K562 (cell line): ENCODE data around the gene EDNRB. TPM values are rescaled to one million over a fixed set of nuclear protein-coding genes. Genes with fewer than 3 reads are reported as not detected.

Source experiments
- ATAC-seq: fragments of 200-7000 bp; cut with Tn5 transposase; 3 replicates; pipeline ENCODE4 v1.9.1; 2020; ENCODE audit warnings: moderate library complexity
- BruUV-seq: library from RNA; stranded (reverse); fragments of 400-500 nt; replicated peaks from 2 replicates; lab custom pipeline; 2021; lab: Mats Ljungman, UMichigan
- CTCF ChIA-PET: fragments of 300-600 bp; formaldehyde crosslinking; extraction: SDS; loops from one replicate; lab custom pipeline; 2021; ENCODE audit warnings: low intra/inter-chr PET ratio; lab: Yijun Ruan, JAX
- POLR2A ChIA-PET: fragments of 300-600, 350-650 bp; sonication (Branson Sonifier 250); formaldehyde crosslinking; extraction: SDS; loops from one replicate; lab custom pipeline; 2021; ENCODE audit warnings: antibody characterized with exemption, inconsistent platforms; lab: Yijun Ruan, JAX
- DNase-seq, 4 experiments: peaks; one replicate each; pipeline versions ENCODE4 v3.0.0 to v3.0.0-alpha.2; 2011 to 2018; ENCODE audit warnings: low spot score in 3 of 4, mixed read lengths in 3 of 4; ENCODE audit errors: extremely low read depth in 1 of 4
- FAIRE-seq: peaks from 2 replicates; lab custom pipeline; 2011; peaks lifted over from hg19 to GRCh38; lab: Jason Lieb, UNC
- H2AFZ ChIP-seq: 2 replicates; pipeline ENCODE4 v1.6.0; 2011; ENCODE audit warnings: low read depth, low read length, control low read depth, inconsistent platforms
- H3K27ac ChIP-seq: fragments of 200-600 bp; 3 replicates; pipeline ENCODE4 v1.8.0; 2011; ENCODE audit warnings: low read depth, mild to moderate bottlenecking, control low read depth, inconsistent platforms, low read length, moderate library complexity, mixed read lengths; ENCODE audit errors: extremely low read depth
- H3K27me3 ChIP-seq, 2 experiments: fragments of 300-600 bp in 1 of 2; 2 replicates in 1 of 2; 3 replicates in 1 of 2; pipeline versions ENCODE4 v1.6.0 to v1.8.0; 2011; ENCODE audit warnings: inconsistent platforms in 2 of 2, low read length in 2 of 2, mild to moderate bottlenecking in 1 of 2, mixed read lengths in 1 of 2, moderate library complexity in 1 of 2; ENCODE audit not compliant: control insufficient read depth in 2 of 2, insufficient read depth in 2 of 2
- H3K36me3 ChIP-seq: fragments of 300-600 bp; 3 replicates; pipeline ENCODE4 v1.8.0; 2011; ENCODE audit warnings: mild to moderate bottlenecking, low read length, inconsistent platforms; ENCODE audit not compliant: control insufficient read depth, insufficient read depth
- H3K4me1 ChIP-seq, 2 experiments: fragments of 200-600 bp in 1 of 2; replicated peaks in 1 of 2; 2 replicates in 1 of 2; 3 replicates in 1 of 2; pipeline versions ENCODE4 v1.5.1 to v1.8.0; 2011; ENCODE audit warnings: inconsistent platforms in 2 of 2, low read length in 2 of 2, mild to moderate bottlenecking in 1 of 2, mixed read lengths in 1 of 2, moderate library complexity in 1 of 2; ENCODE audit not compliant: control insufficient read depth in 2 of 2, insufficient read depth in 2 of 2
- H3K4me2 ChIP-seq: 2 replicates; pipeline ENCODE4 v1.6.1; 2011; ENCODE audit warnings: low read length, control low read depth, inconsistent platforms, mixed read lengths; ENCODE audit not compliant: insufficient read depth
- H3K4me3 ChIP-seq: fragments of 200-600 bp; sonication (generic), shearing (Covaris generic); 2 replicates; pipeline ENCODE4 v1.5.1; 2016; ENCODE audit warnings: control low read depth, inconsistent platforms
- H3K79me2 ChIP-seq: fragments of 200-600 bp; 3 replicates; pipeline ENCODE4 v1.8.0; 2011; ENCODE audit warnings: low read length, inconsistent platforms; ENCODE audit not compliant: control insufficient read depth, insufficient read depth
- H3K9ac ChIP-seq, 2 experiments: 2 replicates each; pipeline versions ENCODE4 v1.6.0 to v1.6.1; 2011; ENCODE audit warnings: low read depth in 2 of 2, low read length in 2 of 2, control low read depth in 1 of 2, inconsistent platforms in 1 of 2, mild to moderate bottlenecking in 1 of 2, mixed read lengths in 1 of 2; ENCODE audit not compliant: insufficient read depth in 1 of 2
- H3K9me1 ChIP-seq: one replicate; pipeline ENCODE4 v1.6.0; 2011; ENCODE audit warnings: inconsistent platforms, mild to moderate bottlenecking, low read length, moderate library complexity; ENCODE audit not compliant: control insufficient read depth, insufficient read depth
- H3K9me3 ChIP-seq: replicated peaks from 2 replicates; pipeline ENCODE4 v1.5.1; 2011; ENCODE audit warnings: low read depth, low read length, inconsistent platforms; ENCODE audit not compliant: control insufficient read depth, insufficient read depth
- H4K20me1 ChIP-seq: replicated peaks from 2 replicates; pipeline ENCODE4 v1.6.1; 2011; ENCODE audit warnings: low read length, inconsistent platforms, mixed read lengths; ENCODE audit not compliant: control insufficient read depth, insufficient read depth
- ARNT ChIP-seq, 2 experiments: fragments of 450-650 bp; IDR thresholded peaks; 2 replicates each; pipeline ENCODE4 v1.6.1; 2016; ENCODE audit warnings: mild to moderate bottlenecking in 1 of 2
- FOXA1 ChIP-seq: fragments of 450-650 bp; IDR thresholded peaks from 2 replicates; pipeline ENCODE4 v1.6.1; 2016; ENCODE audit warnings: mild to moderate bottlenecking, borderline replicate concordance
- IFI16 ChIP-seq: fragments of 250-450 bp; sonication (Bioruptor Pico); IDR thresholded peaks from 2 replicates; pipeline ENCODE4 v2.1.2; 2022; ENCODE audit warnings: mild to moderate bottlenecking, inconsistent platforms
- MEIS2 ChIP-seq: fragments of 450-650 bp; IDR thresholded peaks from 2 replicates; pipeline ENCODE4 v1.6.1; 2014; ENCODE audit warnings: mild to moderate bottlenecking; ENCODE audit not compliant: partially characterized antibody
- NCOA1 ChIP-seq: fragments of 450-650 bp; IDR thresholded peaks from 2 replicates; pipeline ENCODE4 v1.6.1; 2016; ENCODE audit warnings: low read depth
- NFIX ChIP-seq: fragments of 250-450 bp; sonication (Bioruptor Pico); IDR thresholded peaks from 2 replicates; pipeline ENCODE4 v1.4.0; 2020; ENCODE audit warnings: low read depth, mild to moderate bottlenecking, moderate library complexity
- RB1 ChIP-seq: fragments of 450-650 bp; IDR thresholded peaks from 2 replicates; pipeline ENCODE4 v1.6.1; 2017; ENCODE audit warnings: low read depth, mild to moderate bottlenecking
- YBX1 ChIP-seq: fragments of 450-650 bp; IDR thresholded peaks from 2 replicates; pipeline ENCODE4 v1.7.1; 2016; ENCODE audit warnings: mild to moderate bottlenecking
- ZNF282 ChIP-seq: sonication (generic); formaldehyde crosslinking; IDR thresholded peaks from 2 replicates; pipeline ENCODE4 v1.8.1; 2023; ENCODE audit warnings: missing genetic modification reagents
- WGBS: fragments of 100-300 bp; shearing (Covaris generic); methylation state at CpG from one replicate; pipeline ENCODE4 v1.1.6; 2016; ENCODE audit warnings: low coverage, mixed read lengths; ENCODE audit not compliant: insufficient coverage; ENCODE audit errors: missing lambda C conversion rate; 5-methylcytosine and 5-hydroxymethylcytosine counted together
- in situ Hi-C: fragments of 300-500 bp; cut with MboI; formaldehyde crosslinking; loops from 4 replicates; pipeline ENCODE4 v1.15.0; 2018; ENCODE audit warnings: inconsistent platforms, mixed read lengths
- intact Hi-C: fragments of 100-400 bp; cut with micrococcal nuclease; formaldehyde crosslinking; loops from 2 replicates; pipeline ENCODE4 v1.14.2; 2022
- polyA plus RNA-seq, 8 experiments: library from polyadenylated mRNA; depleted of rRNA in 4 of 8; stranded (reverse) in 5 of 8; unstranded in 3 of 8; fragments of >200 nt; fragmentation: Nextera tagmentation in 2 of 8; fragmentation: Illumina TruSeq in 1 of 8; extraction: Ambion mirVana in 2 of 8; extraction: Trizol in 1 of 8; gene quantifications; 2 replicates each; pipeline versions ENCODE4 v1.2.1 to v1.2.3, GENCODE V29; 2011 to 2014; ENCODE audit warnings: inconsistent platforms in 1 of 8, missing spikeins in 1 of 8
- total RNA-seq, 7 experiments: library from RNA; depleted of rRNA in 6 of 7; stranded (reverse); fragments of >200 nt in 6 of 7; fragmentation: Illumina TruSeq in 2 of 7; extraction: Trizol in 2 of 7; gene quantifications; 2 replicates each; pipeline versions ENCODE4 v1.2.1 to v1.2.3, GENCODE V29; 2011 to 2021; ENCODE audit warnings: low replicate concordance in 1 of 7
- TF ChIP-seq, protein P1 (sequence below): sonication (generic); formaldehyde crosslinking; IDR thresholded peaks from 2 replicates; pipeline ENCODE4 v1.8.0; 2022; ENCODE audit warnings: missing genetic modification reagents, mild to moderate bottlenecking, borderline replicate concordance
- TF ChIP-seq, protein P2 (sequence below): fragments of 250-450 bp; sonication (Bioruptor Pico); IDR thresholded peaks from 2 replicates; pipeline ENCODE4 v1.6.1; 2021; ENCODE audit warnings: mild to moderate bottlenecking
- TF ChIP-seq, protein P3 (sequence below): fragments of 250-450 bp; sonication (Bioruptor Pico); IDR thresholded peaks from 2 replicates; pipeline ENCODE4 v1.5.0; 2020; ENCODE audit warnings: mild to moderate bottlenecking
- TF ChIP-seq, protein P4 (sequence below), 2 experiments: fragments of 150-350 bp in 1 of 2; IDR thresholded peaks; 2 replicates each; pipeline ENCODE4 v1.6.1; 2012 to 2016; ENCODE audit warnings: low read depth in 2 of 2, low read length in 2 of 2, mild to moderate bottlenecking in 1 of 2, moderate library complexity in 1 of 2
- TF ChIP-seq, protein P5 (sequence below): fragments of 250-450 bp; sonication (Bioruptor Pico); IDR thresholded peaks from 2 replicates; pipeline ENCODE4 v1.5.0; 2021; ENCODE audit warnings: mild to moderate bottlenecking, moderate library complexity

EDNRB gene
- total and polyA plus RNA-seq, 9 of the 15 experiments (the other 6 are each of a cell fraction or from before 2014, with no cell fraction given): 0.04 TPM; not detected in 8

DNA sequence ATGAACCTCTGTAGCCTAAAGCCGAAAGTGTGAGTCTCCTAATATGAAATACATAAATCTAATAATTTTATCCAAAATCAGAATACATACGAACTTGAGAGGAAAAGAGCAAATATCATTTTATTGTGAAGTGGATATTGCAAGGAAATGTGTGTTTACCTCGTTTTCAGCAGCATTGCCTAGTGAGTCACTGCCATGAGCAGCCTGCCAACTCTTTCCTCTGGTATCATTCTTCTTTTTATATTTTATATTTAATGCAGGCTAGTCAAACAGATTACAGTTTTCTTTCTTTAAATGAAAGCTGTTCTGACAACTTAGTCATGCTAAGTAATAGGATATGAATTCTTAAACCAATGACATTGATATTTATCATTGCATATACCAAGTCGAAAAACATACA lies 44.2 kb downstream of the EDNRB start:
- Histone ChIP-seq H3K4me2 (no peak overlapping the region), H3K9me3 (no peaks in the 10 kb centered on the region), H3K4me1 (no peaks in the 10 kb centered on the region), H3K4me3 (no peak overlapping the region), H2AFZ (no peak overlapping the region), H4K20me1 (no peaks in the 10 kb centered on the region), H3K36me3 (no peaks in the 10 kb centered on the region), H3K79me2 (no peaks in the 10 kb centered on the region), H3K9ac (no peak overlapping the region), H3K9me1 (no peaks in the 10 kb centered on the region), H3K27me3 (no peaks in the 10 kb centered on the region), H3K27ac (no peak overlapping the region)
- 3% methylated on average over 4 of the region's 4 CpGs for WGBS
- FAIRE-seq (no peak), ATAC-seq (no peak), DNase-seq (no peak)
- BruUV-seq: no TSS peak
- ChIA-PET POLR2A (no interaction called here), CTCF (no interaction called here)
- in situ Hi-C loops (no loop called here), intact Hi-C loops (no loop called here)
- TF ChIP-seq, protein P1, sequence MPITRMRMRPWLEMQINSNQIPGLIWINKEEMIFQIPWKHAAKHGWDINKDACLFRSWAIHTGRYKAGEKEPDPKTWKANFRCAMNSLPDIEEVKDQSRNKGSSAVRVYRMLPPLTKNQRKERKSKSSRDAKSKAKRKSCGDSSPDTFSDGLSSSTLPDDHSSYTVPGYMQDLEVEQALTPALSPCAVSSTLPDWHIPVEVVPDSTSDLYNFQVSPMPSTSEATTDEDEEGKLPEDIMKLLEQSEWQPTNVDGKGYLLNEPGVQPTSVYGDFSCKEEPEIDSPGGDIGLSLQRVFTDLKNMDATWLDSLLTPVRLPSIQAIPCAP: no peak
- no peak for TF ChIP-seq YBX1
- TF ChIP-seq IFI16 (CRISPR knock-in tag): no peak
- no peak for TF ChIP-seq FOXA1
- no peak for TF ChIP-seq ZNF282 (CRISPR knock-in tag)
- TF ChIP-seq MEIS2: no peak
- TF ChIP-seq NFIX (CRISPR knock-in tag): no peak
- TF ChIP-seq, protein P2, sequence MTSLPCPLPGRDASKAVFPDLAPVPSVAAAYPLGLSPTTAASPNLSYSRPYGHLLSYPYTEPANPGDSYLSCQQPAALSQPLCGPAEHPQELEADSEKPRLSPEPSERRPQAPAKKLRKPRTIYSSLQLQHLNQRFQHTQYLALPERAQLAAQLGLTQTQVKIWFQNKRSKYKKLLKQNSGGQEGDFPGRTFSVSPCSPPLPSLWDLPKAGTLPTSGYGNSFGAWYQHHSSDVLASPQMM (CRISPR knock-in tag): no peak
- TF ChIP-seq, protein P3, sequence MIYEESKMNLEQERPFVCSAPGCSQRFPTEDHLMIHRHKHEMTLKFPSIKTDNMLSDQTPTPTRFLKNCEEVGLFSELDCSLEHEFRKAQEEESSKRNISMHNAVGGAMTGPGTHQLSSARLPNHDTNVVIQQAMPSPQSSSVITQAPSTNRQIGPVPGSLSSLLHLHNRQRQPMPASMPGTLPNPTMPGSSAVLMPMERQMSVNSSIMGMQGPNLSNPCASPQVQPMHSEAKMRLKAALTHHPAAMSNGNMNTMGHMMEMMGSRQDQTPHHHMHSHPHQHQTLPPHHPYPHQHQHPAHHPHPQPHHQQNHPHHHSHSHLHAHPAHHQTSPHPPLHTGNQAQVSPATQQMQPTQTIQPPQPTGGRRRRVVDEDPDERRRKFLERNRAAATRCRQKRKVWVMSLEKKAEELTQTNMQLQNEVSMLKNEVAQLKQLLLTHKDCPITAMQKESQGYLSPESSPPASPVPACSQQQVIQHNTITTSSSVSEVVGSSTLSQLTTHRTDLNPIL (CRISPR knock-in tag): no peak
- no peak for TF ChIP-seq ARNT (IDR thresholded peaks at IDR 0.05)
- no peak for TF ChIP-seq NCOA1
- TF ChIP-seq, protein P4, sequence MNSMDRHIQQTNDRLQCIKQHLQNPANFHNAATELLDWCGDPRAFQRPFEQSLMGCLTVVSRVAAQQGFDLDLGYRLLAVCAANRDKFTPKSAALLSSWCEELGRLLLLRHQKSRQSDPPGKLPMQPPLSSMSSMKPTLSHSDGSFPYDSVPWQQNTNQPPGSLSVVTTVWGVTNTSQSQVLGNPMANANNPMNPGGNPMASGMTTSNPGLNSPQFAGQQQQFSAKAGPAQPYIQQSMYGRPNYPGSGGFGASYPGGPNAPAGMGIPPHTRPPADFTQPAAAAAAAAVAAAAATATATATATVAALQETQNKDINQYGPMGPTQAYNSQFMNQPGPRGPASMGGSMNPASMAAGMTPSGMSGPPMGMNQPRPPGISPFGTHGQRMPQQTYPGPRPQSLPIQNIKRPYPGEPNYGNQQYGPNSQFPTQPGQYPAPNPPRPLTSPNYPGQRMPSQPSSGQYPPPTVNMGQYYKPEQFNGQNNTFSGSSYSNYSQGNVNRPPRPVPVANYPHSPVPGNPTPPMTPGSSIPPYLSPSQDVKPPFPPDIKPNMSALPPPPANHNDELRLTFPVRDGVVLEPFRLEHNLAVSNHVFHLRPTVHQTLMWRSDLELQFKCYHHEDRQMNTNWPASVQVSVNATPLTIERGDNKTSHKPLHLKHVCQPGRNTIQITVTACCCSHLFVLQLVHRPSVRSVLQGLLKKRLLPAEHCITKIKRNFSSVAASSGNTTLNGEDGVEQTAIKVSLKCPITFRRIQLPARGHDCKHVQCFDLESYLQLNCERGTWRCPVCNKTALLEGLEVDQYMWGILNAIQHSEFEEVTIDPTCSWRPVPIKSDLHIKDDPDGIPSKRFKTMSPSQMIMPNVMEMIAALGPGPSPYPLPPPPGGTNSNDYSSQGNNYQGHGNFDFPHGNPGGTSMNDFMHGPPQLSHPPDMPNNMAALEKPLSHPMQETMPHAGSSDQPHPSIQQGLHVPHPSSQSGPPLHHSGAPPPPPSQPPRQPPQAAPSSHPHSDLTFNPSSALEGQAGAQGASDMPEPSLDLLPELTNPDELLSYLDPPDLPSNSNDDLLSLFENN (IDR thresholded peaks at IDR 0.05; ENCODE audit: low read depth in 2 of 2, low read length in 2 of 2): no peak
- no peak for TF ChIP-seq RB1
- TF ChIP-seq, protein P5, sequence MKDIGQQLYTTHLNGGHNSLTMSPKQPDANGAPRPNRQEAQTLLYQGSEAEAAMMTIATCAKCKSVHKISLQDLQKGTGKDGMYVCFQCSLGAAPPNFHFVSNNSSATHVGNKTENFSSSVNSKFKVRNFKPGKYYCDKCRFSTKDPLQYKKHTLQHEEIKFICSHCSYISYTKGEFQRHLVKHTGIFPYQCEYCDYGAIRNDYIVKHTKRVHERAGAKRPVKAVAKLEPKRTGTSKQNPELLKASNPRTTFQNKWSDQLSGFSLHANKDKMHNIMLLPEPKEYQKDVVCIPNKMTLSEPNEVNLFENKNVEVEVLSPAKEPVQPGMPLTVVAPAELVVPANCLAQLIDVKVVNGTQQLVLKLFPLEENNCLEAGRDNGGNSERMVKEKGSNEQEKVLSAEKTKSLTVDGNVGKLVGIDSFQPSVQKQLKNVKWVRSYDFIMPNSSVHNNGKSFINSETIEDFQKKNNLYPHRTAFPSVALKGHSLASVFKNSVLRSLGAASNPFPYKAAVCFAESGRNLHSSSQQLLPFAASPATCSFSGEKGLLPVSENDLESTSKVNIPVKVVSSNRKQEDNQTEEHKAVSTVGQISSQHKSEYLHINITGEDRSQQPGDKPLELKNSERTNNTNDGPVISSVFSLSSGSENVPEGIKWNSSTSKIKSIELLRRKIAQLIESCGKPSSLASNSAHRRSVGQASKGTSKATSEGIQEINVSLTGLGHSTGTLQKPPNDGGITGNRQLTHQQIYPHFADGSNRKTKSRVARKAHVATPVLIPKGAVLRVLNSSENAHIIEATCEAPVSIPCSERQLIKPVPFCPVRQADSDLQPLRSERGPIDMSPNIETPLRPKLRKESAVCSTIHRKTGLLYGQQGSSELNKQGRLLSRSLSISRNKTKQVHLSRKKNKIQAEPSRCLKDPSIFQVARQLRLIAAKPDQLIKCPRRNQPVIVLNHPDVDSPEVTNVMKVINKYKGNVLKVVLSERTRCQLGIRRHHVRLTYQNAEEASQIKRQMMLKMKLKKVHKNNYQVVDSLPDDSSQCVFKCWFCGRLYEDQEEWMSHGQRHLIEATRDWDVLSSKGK: no peak
